OCI-LY7 (cell line): ENCODE results near the gene SRD5A3. TPM values are rescaled to one million over a fixed set of nuclear protein-coding genes. Genes with fewer than 3 reads are reported as not detected.

ENCODE experiments used
- BruUV-seq: library from RNA; stranded (reverse); fragments of 400-500 nt; replicated peaks from 2 replicates; lab custom pipeline; 2021; lab: Mats Ljungman, UMichigan
- CTCF ChIA-PET: fragments of 300-600 bp; sonication (Branson Sonifier 250); formaldehyde crosslinking; loops from one replicate; lab custom pipeline; 2022; ENCODE audit warnings: antibody characterized with exemption; ENCODE audit not compliant: unreplicated experiment; lab: Charles Lee
- POLR2A ChIA-PET: fragments of 300-600 bp; sonication (Branson Sonifier 250); formaldehyde crosslinking; loops from one replicate; lab custom pipeline; 2022; ENCODE audit warnings: antibody characterized with exemption; lab: Charles Lee
- DNase-seq: peaks from one replicate; pipeline ENCODE4 v3.0.0-alpha.2; 2015; ENCODE audit warnings: low spot score
- H2AFZ ChIP-seq: fragments of 200-600 bp; sonication (generic), shearing (Covaris generic); 2 replicates; pipeline ENCODE4 v1.6.1; 2014; ENCODE audit warnings: mild to moderate bottlenecking, antibody characterized with exemption, low read length, moderate library complexity
- H3K27ac ChIP-seq: fragments of 200-600 bp; sonication (generic); 2 replicates; pipeline ENCODE4 v1.5.1; 2014; ENCODE audit warnings: mixed run types, low read depth, mild to moderate bottlenecking, moderate library complexity, low read length, inconsistent platforms; ENCODE audit not compliant: poor library complexity, severe bottlenecking
- H3K36me3 ChIP-seq: fragments of 200-600 bp; sonication (generic); 2 replicates; pipeline ENCODE4 v1.6.1; 2014; ENCODE audit warnings: mild to moderate bottlenecking, antibody characterized with exemption, low read length, moderate library complexity, mixed read lengths; ENCODE audit not compliant: insufficient read depth
- H3K4me1 ChIP-seq: fragments of 200-600 bp; sonication (generic); 2 replicates; pipeline ENCODE4 v1.5.1; 2014; ENCODE audit warnings: mild to moderate bottlenecking, low read length; ENCODE audit not compliant: insufficient read depth, poor library complexity, severe bottlenecking
- H3K4me2 ChIP-seq: fragments of 200-600 bp; sonication (generic); 2 replicates; pipeline ENCODE4 v1.6.1; 2014; ENCODE audit warnings: mild to moderate bottlenecking, low read length
- H3K4me3 ChIP-seq: fragments of 200-600 bp; sonication (generic); 2 replicates; pipeline ENCODE4 v1.5.1; 2014; ENCODE audit warnings: mild to moderate bottlenecking, low read depth, low read length; ENCODE audit not compliant: poor library complexity, severe bottlenecking
- H3K79me2 ChIP-seq: fragments of 200-600 bp; sonication (generic); 2 replicates; pipeline ENCODE4 v1.6.1; 2016; ENCODE audit warnings: low read depth, mild to moderate bottlenecking, low read length, moderate library complexity, mixed read lengths; ENCODE audit not compliant: insufficient read depth
- H3K9me2 ChIP-seq: fragments of 200-600 bp; sonication (generic); 2 replicates; pipeline ENCODE4 v1.6.1; 2016; ENCODE audit warnings: mild to moderate bottlenecking, low read length, mixed read lengths; ENCODE audit not compliant: insufficient read depth
- H3K9me3 ChIP-seq: fragments of 200-600 bp; sonication (generic); 2 replicates; pipeline ENCODE4 v1.6.1; 2014; ENCODE audit warnings: mild to moderate bottlenecking, mixed run types, low read length, mixed read lengths
- H4K20me1 ChIP-seq: fragments of 200-600 bp; sonication (generic); 2 replicates; pipeline ENCODE4 v1.6.1; 2014; ENCODE audit warnings: mild to moderate bottlenecking, antibody characterized with exemption, low read length, moderate library complexity, mixed read lengths; ENCODE audit not compliant: insufficient read depth
- EZH2phosphoT487 ChIP-seq: fragments of 200-600 bp; sonication (generic); IDR thresholded peaks from 2 replicates; pipeline ENCODE4 v1.6.1; 2018; ENCODE audit warnings: low read depth, borderline replicate concordance, mild to moderate bottlenecking, mixed run types, antibody characterized with exemption, low read length, moderate library complexity, mixed read lengths
- intact Hi-C: fragments of 100-400 bp; cut with micrococcal nuclease; formaldehyde crosslinking; loops from one replicate; pipeline ENCODE4 v1.10.0; 2022; ENCODE audit not compliant: unreplicated experiment
- total RNA-seq, 2 experiments: library from RNA; depleted of rRNA in 1 of 2; stranded (reverse); fragments of >200 nt in 1 of 2; shearing (Covaris generic) in 1 of 2; gene quantifications; 2 replicates each; pipeline ENCODE4 v1.2.3, GENCODE V29; 2014 to 2022
- TF ChIP-seq, protein P1 (sequence below): fragments of 200-600 bp; sonication (generic); conservative IDR thresholded peaks from 2 replicates; pipeline ENCODE4 v1.5.1; 2014; ENCODE audit warnings: mild to moderate bottlenecking, antibody characterized with exemption, low read length, moderate library complexity, mixed read lengths

Gene SRD5A3
- total RNA-seq, 2 experiments from 2014 or later, result 3.9 to 15.3 TPM

- Histone ChIP-seq H3K9me3 (no peaks in the 10 kb centered on the region), H2AFZ (no peak overlapping the region), H3K27ac (no peak overlapping the region), H4K20me1 (no peaks in the 10 kb centered on the region), H3K79me2 (no peaks in the 10 kb centered on the region), H3K9me2 (no peaks in the 10 kb centered on the region), H3K36me3 (no peaks in the 10 kb centered on the region), H3K4me1 (no peaks in the 10 kb centered on the region), H3K4me3 (no peak overlapping the region), H3K4me2 (no peak overlapping the region)
- BruUV-seq, result no TSS peak
- ChIA-PET CTCF (no interaction called here), POLR2A (no interaction called here)
- intact Hi-C loops, result no loop called here
- TF ChIP-seq EZH2phosphoT487, result no peak
- TF ChIP-seq, protein P1, sequence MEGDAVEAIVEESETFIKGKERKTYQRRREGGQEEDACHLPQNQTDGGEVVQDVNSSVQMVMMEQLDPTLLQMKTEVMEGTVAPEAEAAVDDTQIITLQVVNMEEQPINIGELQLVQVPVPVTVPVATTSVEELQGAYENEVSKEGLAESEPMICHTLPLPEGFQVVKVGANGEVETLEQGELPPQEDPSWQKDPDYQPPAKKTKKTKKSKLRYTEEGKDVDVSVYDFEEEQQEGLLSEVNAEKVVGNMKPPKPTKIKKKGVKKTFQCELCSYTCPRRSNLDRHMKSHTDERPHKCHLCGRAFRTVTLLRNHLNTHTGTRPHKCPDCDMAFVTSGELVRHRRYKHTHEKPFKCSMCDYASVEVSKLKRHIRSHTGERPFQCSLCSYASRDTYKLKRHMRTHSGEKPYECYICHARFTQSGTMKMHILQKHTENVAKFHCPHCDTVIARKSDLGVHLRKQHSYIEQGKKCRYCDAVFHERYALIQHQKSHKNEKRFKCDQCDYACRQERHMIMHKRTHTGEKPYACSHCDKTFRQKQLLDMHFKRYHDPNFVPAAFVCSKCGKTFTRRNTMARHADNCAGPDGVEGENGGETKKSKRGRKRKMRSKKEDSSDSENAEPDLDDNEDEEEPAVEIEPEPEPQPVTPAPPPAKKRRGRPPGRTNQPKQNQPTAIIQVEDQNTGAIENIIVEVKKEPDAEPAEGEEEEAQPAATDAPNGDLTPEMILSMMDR, result no peak
- DNase-seq, result no peak
Observed at GRCh38 chr4:55337944-55338343, 8.1 kb upstream of the SRD5A3 start.

DNA sequence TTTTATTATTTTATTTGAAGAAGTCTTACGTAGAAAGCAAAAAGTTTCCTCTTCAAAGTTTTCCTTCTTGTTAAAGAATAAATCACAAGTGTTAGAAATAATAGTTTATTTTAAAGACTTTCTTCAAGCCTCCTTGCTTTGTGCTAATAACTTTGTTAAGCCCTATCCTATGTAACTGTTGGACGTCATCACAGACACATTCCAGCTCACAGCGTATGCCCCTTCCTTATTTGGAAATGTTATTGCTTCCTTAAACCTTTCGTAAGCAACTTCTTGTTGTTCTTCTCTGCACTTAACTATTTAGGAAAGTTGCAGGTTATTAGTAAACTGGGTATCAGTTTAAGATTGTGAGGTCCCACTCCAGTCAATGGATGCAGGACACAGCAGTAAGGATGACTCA lies 7.6 kb upstream of the SRD5A3 start:
- Histone ChIP-seq H3K9me3 (no peaks in the 10 kb centered on the region), H4K20me1 (no peaks in the 10 kb centered on the region), H3K36me3 (no peaks in the 10 kb centered on the region), H3K79me2 (no peaks in the 10 kb centered on the region), H3K4me3 (no peak overlapping the region), H3K9me2 (no peaks in the 10 kb centered on the region), H3K4me2 (no peak overlapping the region), H2AFZ (no peak overlapping the region), H3K4me1 (no peaks in the 10 kb centered on the region), H3K27ac (no peak overlapping the region)
- POLR2A ChIA-PET, result no interaction called here
- CTCF ChIA-PET, result no interaction called here
- DNase-seq, result no peak
- no peak for TF ChIP-seq EZH2phosphoT487
- BruUV-seq, result no TSS peak
- intact Hi-C loops, result no loop called here

DNA sequence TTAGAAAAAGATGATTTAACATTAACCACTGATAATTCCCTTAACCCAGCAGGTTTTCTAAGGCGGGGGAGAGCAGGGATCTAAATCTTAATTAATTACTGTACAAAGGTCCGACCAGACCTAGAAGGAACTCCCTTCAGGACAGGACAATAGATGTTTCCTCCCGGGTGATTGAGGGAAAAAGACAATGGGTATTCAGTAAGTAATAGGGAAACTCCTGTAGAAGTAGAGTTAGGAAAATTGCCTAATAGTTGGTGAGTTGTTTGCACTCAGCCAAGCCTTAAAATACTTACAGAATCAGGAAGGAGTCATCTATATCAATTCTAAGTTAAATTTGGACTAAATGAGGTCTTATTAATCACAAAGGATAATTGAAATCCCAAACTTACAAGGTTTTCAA lies 5.8 kb upstream of the SRD5A3 start:
- intact Hi-C loops, result loop anchor here (10.0 kb wide), 1 partner anchor 395 kb away; no protein-coding TSS in a partner anchor
- DNase-seq, result no peak
- H3K9me2 ChIP-seq, result no peaks in the 10 kb centered on the region
- POLR2A ChIA-PET, result no interaction called here
- TF ChIP-seq EZH2phosphoT487, result no peak
- TF ChIP-seq, protein P1, result no peak
- CTCF ChIA-PET, result no interaction called here
- H3K4me1 ChIP-seq, result no peaks in the 10 kb centered on the region
- H3K4me3 ChIP-seq, result no peak overlapping the region
- no peak overlapping the region for H2AFZ ChIP-seq
- H3K9me3 ChIP-seq, result no peaks in the 10 kb centered on the region
- BruUV-seq, result no TSS peak
- no peaks in the 10 kb centered on the region for H4K20me1 ChIP-seq
- no peaks in the 10 kb centered on the region for H3K79me2 ChIP-seq
- H3K36me3 ChIP-seq, result no peaks in the 10 kb centered on the region
- H3K4me2 ChIP-seq, result no peak overlapping the region
- no peak overlapping the region for H3K27ac ChIP-seq
